GM19193 (cell line): ENCODE measurements around the gene SNRPA1.

ENCODE experiments used
- POLR2A ChIP-seq: IDR thresholded peaks from 4 replicates; pipeline ENCODE4 v1.6.1; 2011; ENCODE audit not compliant: insufficient read depth, insufficient read length; ENCODE audit errors: extremely low read depth

SNRPA1 gene

DNA sequence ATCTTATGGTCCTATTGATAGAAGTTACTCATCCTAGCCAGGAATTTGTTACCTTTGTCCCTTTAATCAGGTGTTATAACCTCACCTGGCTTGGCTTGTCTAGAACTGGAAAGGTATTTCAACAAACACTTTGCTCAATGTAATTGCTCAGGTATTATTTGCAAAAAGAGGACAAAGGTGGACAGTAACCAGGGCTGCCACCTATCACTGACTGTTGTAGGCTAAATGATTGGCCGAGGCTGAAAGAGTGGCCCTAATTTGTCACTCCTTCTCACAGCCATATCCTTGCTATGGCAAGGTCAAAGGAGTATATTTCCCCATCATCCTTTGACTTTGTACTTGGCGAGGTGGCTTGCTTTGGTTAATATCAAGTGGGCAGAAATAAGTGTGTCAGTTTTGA lies 15.0 kb downstream of the SNRPA1 start:
- TF ChIP-seq POLR2A = no peak

DNA sequence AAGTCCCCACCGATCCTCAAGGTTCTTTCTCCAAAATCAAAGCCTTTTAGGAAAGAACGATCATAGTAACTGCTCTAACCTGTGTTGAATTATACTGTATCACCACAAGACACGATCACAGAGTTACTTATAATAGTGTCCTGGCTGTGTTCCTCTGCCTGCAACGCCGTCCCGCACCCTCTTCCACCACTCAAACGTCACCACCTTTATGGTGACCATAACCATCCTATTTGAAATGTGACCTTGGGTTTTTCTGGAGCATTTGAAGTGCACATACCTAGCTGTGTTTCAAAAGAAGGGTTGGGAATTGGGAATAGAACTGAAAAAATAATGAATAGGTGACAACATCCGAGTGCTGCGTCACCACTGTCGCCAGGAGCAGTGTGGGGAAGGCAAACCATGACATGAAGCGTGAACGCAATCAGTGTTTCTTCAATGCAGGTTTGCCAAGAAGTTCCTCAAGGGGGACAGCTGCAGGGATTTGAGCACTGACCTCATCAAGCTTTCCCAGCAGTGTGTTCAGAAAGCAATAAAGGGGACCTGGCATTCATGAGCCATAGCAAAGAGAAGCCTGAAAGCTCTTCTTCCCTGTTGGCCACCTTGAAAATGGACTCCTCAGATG lies 17.0 kb downstream of the SNRPA1 start:
- no peak for TF ChIP-seq POLR2A

DNA sequence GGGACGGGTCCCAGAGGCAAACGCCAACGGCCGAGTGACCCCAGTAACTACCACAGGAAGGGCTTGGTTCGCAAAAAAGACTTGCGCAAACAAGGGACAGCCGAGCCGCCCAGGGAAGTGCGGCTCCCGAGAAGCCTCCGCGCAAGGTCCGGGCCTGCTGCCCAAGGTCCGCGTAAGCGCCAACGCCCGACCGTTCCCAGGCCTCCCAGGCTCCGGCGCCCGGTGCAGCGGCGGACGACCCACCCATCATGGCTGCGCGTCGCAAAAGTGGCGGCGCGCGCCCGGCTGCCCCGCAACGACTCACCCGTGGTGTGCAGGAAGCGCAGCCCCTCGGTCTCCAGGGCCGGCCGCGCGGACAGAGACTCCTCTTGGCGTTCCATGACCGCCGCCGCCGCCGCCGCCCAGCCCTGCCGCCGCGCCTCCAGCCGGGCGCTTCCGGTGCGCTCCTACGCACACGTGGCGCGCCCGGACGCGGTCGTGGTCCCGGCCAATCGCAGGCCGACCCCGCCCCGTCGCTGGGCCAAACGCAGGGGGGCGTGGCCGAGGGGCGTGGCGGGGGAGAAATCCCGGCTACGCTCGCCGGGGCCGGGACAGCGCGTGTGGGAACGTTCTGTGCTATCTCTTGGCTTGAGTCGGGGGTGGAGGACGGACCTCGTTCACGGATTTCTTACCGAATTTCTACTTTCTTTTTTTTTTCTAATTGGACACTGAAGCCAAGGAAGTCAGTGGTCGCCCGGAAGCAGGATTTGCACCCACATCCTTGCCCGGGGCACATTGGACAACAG lies 17.8 kb downstream of the SNRPA1 start, which contains the start of gene SELENOS:
TSS of gene SELENOS (minus strand) at position 448 of the 785 bp plus-strand sequence. CDS start at position 380, 68 bp downstream.
- peak; percentile 69 for TF ChIP-seq POLR2A

DNA sequence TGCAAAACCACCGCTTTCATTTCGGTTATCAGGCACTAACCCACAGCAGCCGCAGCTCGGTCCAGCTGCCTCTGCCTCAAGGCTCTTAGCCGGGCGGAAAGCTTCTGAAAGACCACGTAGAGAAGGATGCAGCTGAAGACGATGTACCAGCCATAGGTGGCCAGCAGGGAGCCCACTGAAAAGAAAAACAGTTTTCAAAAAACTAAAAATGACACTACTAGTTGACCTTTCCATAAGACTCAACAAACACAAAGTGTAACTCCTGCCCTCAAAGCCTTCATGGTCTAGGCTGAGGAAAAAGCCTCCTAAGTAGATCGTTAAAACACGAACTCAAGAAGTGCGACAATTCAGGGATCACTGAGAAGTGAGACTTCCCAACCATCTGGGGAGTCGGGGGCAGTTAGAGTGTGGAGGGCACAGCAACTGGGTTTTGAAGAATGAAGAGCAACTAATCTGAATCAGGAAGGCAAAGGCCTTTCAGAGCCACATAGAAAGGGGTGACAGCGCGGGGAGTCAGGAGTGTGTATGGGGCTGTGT lies 18.5 kb downstream of the SNRPA1 start:
- no peak for TF ChIP-seq POLR2A

DNA sequence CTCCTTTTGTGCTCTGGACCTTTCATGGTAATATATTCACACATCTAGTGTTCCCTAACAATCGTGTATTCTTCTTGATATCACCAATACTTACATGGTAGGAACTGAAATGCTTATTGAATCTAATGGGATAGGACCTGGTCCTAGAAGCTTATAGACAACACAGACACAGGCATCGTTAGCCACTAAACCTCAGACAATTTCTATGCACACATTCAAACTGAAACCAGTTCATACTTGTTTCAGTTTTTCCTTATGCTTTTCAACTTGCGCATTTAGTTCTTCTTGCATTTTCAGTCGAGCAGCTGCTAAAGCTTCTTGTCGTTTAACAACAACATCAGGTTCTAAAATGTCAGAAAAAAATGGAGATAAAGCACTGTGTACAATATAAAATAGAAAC lies 20.0 kb downstream of the SNRPA1 start:
- TF ChIP-seq POLR2A = no peak

DNA sequence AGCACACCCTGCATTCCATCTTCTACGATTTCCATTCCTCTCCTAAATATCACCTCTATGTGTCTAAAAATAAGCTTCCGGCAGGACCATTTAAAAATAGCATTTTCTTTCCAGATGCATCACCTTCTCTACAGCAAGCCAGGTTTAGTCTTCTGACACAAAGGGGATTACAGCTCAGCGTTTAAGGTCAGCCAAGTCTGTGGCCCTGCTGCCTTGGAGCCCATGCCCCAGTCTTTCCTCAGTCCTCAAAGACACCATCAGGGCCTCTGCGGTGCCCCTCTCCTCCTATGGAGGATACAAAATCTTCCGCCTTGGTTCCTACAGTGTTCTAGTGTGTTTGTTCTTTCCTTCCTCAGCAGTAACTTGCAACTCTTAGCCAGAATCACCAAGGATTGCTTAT lies 21.5 kb downstream of the SNRPA1 start:
- no peak for TF ChIP-seq POLR2A

DNA sequence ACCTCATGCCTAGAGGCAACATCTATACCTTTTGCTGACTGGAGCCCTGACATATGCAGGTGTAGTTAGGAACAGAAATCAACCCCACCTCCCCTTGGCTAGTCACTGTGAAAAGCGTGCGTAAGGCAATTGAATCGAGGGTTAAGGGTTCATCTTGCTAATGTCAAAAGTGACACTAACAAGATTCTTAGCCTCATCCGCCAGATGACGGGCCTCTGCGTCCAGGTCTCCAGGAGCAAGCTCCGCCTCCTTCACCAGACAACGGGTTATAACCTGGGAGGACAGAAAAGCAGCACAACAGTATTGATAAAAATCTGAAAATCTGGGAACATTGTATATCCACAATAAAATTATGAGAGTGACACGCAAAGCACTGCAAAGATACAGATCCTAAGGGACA lies 22.5 kb downstream of the SNRPA1 start:
- no peak for TF ChIP-seq POLR2A

DNA sequence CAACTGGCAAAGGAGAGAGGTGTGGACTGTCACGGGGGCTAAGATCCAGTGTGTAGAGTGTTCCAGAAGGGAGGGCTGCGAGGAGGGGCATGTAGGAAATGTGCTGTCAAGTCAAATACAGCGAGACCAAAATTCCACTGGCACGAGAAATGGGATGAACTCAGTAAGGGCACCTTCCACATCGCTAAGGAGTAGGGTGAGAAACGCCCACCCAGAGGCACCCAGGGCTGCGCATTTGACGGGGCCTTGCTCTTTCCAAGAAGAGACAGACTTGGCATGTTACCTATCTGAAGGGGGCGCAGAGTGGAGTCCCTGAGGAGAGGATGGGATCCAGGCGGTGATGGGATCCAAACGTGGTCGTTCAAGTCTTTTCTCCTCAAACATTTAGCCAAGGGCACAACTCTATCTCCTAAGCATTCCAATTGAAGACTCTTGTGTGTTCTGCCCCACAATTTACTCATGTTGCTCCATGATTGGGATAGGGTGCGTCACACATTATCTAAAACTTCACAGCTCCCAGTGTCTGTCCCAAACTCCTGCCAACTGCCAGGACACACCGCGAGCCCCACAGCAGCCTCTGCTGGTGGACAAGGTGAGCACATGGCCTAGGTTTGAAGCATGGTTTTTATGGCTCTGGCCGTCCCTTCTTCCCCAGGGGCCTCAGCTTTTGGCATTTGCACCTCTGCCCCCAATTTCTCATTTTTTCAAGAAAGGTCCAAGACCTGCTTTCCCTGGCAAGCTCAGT lies 25.4 kb downstream of the SNRPA1 start:
- TF ChIP-seq POLR2A = peak; percentile 21

DNA sequence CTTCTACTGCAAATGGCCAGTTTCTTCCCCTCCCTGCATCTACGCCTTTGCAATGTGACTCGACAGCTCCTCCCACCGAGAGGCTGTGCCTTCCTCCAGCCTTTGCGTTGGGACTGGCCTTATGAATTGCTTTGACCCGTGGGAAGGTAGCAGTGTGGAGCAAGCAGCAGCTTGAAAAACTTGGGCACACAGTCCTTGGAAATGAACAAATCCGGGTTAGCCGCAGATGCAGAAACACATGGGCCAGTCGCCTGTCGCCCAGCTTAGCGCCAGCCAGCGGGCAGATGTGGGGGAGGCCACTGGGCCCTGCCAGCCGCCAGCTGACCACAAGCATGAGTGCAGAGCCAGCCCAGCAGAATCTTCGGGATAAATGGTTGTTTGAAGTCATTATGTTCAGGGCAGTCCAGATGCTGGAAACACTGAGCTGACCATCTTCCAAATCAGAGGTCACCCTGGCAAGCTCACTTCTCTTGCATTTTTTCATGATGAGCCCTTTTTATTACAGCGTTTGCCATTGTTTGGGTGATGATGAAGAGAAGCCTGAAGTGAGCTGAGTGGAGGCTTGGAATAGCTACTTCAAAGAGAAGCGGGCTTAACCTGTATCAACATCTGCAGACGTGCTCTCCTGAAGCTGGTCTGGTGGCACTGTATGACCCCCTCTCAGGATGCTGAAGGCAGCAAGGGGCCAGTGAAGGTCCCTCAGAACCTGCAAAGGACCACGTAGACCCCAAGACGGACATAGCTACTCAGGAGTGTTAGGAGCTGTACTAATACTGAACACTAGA lies 27.5 kb downstream of the SNRPA1 start:
- no peak for TF ChIP-seq POLR2A

DNA sequence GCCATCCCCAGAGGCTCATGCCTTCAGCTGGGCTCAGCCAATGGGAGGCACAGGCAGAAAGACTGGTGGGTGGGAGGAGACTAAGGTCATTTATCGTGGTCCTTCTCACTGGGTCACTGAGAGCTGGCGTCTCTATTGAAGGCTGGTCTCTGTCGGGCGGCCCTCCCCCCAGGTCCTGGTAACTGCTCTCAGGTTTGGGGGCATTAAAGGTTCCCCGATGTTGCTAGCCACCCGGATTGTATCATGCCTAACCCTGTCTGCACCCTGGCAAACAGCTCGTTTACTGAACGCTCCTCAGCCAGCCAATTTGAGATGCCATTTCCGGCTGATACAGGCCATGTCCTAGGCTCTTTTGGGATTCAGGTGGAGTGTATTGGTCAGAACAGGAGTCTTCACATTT lies 28.3 kb downstream of the SNRPA1 start:
- no peak for TF ChIP-seq POLR2A

DNA sequence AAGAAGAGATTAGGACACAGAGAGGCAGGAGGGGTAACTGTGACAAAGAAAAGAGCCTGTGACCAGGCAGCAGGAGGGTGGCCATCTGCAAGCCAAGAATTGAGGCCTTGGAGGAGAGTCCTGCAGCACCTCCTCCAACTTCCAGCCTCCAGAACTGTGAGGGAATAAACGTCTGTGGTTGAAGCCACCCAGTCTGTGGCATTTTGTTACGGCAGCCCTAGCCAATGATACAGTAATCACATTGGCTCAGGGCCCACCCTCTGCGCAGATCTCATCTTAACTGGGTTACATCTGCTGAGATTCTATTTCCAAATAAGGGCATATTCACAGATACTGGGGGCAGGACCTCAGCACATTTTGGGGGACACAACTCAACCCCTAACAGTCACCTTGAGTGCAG lies 29.0 kb downstream of the SNRPA1 start:
- no peak for TF ChIP-seq POLR2A

DNA sequence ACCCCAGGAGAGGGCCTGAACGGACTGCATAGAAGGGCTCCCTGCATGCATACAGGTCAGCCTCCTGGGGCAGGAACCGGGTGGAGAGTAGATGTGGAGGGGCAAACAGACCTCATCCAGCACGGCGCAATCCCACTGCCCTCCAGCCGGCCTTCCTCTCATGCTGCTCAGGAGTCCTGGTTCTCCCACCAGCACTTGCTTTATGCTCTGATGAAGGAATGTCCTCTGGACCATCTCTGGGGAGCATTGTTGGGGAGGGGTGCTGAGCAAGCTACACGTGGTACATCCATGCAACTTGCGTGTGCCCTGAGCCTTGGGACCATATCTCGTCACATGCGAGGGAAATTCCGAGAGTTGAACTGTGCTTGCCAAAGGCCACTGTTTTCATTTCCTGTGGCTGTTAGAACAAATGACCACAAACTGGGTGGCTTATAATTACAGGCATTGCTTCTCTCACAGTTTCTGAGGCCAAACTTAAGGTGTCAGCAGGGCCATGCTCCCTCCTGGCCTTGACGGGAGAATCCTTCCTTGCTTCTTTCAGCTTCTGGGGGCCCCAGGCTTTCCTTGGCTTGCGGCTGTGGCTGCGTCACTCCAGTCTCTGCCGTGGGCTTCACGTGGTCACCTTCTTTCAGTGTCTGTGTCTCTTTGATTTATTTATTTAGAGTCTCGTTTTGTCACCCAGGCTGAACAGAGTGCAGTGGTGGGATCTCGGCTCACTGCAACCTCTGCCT lies 30.0 kb downstream of the SNRPA1 start:
- TF ChIP-seq POLR2A = no peak

DNA sequence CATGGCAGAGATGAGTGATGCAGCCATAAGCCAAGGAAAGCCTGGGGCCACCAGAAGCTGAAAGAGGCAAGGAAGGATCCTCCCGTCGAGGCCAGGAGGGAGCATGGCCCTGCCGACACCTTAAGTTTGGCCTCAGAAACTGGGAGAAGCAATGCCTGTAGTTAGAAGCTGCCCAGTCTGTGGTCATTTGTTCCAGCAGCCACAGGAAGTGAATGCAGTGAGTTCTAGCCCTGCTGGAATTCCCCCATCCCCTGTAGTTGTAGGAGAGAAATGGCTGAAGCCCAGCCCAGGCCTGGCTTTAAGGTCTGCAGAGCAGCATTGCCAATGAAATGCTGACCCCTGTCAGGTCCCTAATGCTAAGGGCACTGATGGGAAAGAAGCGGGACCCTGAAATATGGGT lies 31.0 kb downstream of the SNRPA1 start:
- TF ChIP-seq POLR2A = no peak

DNA sequence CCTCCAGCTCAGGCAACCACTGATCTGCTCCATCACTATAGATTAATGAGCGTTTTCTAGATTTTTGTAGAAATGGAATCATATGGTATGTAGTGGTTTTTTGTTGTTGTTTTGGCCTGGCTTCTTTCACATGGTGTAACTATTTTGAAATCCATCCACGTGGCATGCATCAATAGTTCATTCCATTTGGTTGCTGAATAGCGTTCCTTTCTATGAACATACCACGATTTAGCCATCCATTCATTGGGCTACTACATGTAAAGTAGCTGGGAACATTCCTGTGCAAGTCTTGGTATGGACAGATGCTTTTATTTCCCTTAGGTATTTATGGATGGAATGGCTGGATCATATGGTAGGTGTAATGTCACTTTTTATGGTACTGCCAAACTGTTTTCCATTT lies 32.5 kb downstream of the SNRPA1 start:
- no peak for TF ChIP-seq POLR2A
